NCI-H345 (cell line): ENCODE results near the gene TTC39C.

Source experiments
- DNase-seq: peaks from one replicate; lab custom pipeline; 2025; lab: John Stamatoyannopoulos, UW

The TTC39C gene

GRCh38 chr18:23992089-23992940, 22.2 kb upstream of the TTC39C start:
- no peak for DNase-seq

GRCh38 chr18:23992941-23993280, 21.6 kb upstream of the TTC39C start:
- no peak for DNase-seq

GRCh38 chr18:23994361-23994902, 20.1 kb upstream of the TTC39C start:
- peak; percentile 97 for DNase-seq

- DNase-seq: no peak
Measured at GRCh38 chr18:23995180-23995579, 19.4 kb upstream of the TTC39C start.

- no peak for DNase-seq
Measured at GRCh38 chr18:23998018-23998417, 16.5 kb upstream of the TTC39C start.

- DNase-seq: peak; percentile 97
Measured at GRCh38 chr18:23998820-23999219, 15.7 kb upstream of the TTC39C start.

GRCh38 chr18:24000613-24001490, 13.7 kb upstream of the TTC39C start:
- DNase-seq: no peak

GRCh38 chr18:24002479-24002878, 12.1 kb upstream of the TTC39C start:
- no peak for DNase-seq

GRCh38 chr18:24003288-24003687, 11.3 kb upstream of the TTC39C start:
- no peak for DNase-seq

- DNase-seq: no peak
Measured at GRCh38 chr18:24003903-24004640, 10.5 kb upstream of the TTC39C start.

GRCh38 chr18:24006712-24007313, 7.7 kb upstream of the TTC39C start:
- no peak for DNase-seq

- no peak for DNase-seq
Measured at GRCh38 chr18:24009246-24009645, 5.3 kb upstream of the TTC39C start.

- DNase-seq: peak; percentile 82
Measured at GRCh38 chr18:24009651-24010333, 4.8 kb upstream of the TTC39C start.

- DNase-seq: no peak
Measured at GRCh38 chr18:24010673-24011072, 3.9 kb upstream of the TTC39C start.

GRCh38 chr18:24011123-24011917, 3.2 kb upstream of the TTC39C start:
- DNase-seq: no peak

- no peak for DNase-seq
Measured at GRCh38 chr18:24013051-24013450, 1.5 kb upstream of the TTC39C start.

- peak; percentile 40 for DNase-seq
Measured at GRCh38 chr18:24014986-24015638, 558 bp downstream of the TTC39C start.

GRCh38 chr18:24015639-24016631, 1.4 kb downstream of the TTC39C start:
- no peak for DNase-seq
